Umbilical cord (tissue), 1 donor: ENCODE data around the gene TBATA. TPM values are rescaled to one million over a fixed set of nuclear protein-coding genes. Genes with fewer than 3 reads are reported as not detected.

Source experiments
- total RNA-seq: library from RNA; depleted of rRNA; stranded (reverse); fragments of >200 nt; gene quantifications from one replicate; pipeline ENCODE4 v1.2.3, GENCODE V29; 2014; ENCODE audit warnings: low replicate concordance; ENCODE audit not compliant: insufficient read depth

TBATA gene
- total RNA-seq, 1 donor from 2014 or later, result not detected

Other genes with a start within 250 kb of the TBATA start
- gene PRF1, start 182.6 kb downstream of the TBATA start, total RNA-seq, result 7.5 TPM
- 2.9 TPM for gene ADAMTS14, start 112.9 kb downstream of the TBATA start, total RNA-seq
- gene SGPL1, start 30.6 kb upstream of the TBATA start, total RNA-seq, result 23.8 TPM
- 25.5 TPM for gene PCBD1, start 103.2 kb upstream of the TBATA start, total RNA-seq